ENCODE results near the gene UCKL1. TPM values are rescaled to one million over a fixed set of nuclear protein-coding genes. Genes with fewer than 3 reads are reported as not detected.

UCKL1 gene
- total RNA-seq, 3 donors from 2014 or later: 37.4 to 57.8 (median 43.6) TPM

- TF ChIP-seq CTCF (IDR thresholded peaks at IDR 0.05): no peak
- ATAC-seq: no peak
- Histone ChIP-seq H3K4me3 (no peak overlapping the region), H3K9me3 (no peaks in the 10 kb centered on the region), H3K36me3 (ENCODE audit: low read depth) (peaks cover 6% of the 10 kb centered on the region), H3K4me1 (ENCODE audit: low read depth) (no peaks in the 10 kb centered on the region)
- intact Hi-C loops (cut with DNase I, micrococcal nuclease): no loop called here
- no peak for DNase-seq
Measured at GRCh38 chr20:63929071-63929470, 27.1 kb downstream of the UCKL1 start.

GRCh38 chr20:63926298-63926697, 29.9 kb downstream of the UCKL1 start:
- Histone ChIP-seq H3K4me3 (no peak overlapping the region), H3K4me1 (ENCODE audit: low read depth) (no peaks in the 10 kb centered on the region), H3K9me3 (no peaks in the 10 kb centered on the region), H3K36me3 (ENCODE audit: low read depth) (no peaks in the 10 kb centered on the region)
- TF ChIP-seq CTCF (IDR thresholded peaks at IDR 0.05): no peak
- intact Hi-C loops (cut with DNase I, micrococcal nuclease): no loop called here
- ATAC-seq (no peak), DNase-seq (no peak)

- TF ChIP-seq CTCF (IDR thresholded peaks at IDR 0.05): no peak
Measured at GRCh38 chr20:63924241-63924640, 32.0 kb downstream of the UCKL1 start.

GRCh38 chr20:63923651-63924050, 32.6 kb downstream of the UCKL1 start:
- no peak for ATAC-seq
- TF ChIP-seq CTCF (IDR thresholded peaks at IDR 0.05): no peak

More at GRCh38 chr20:63924241-63924640, 32.0 kb downstream of the UCKL1 start:
- Histone ChIP-seq H3K4me3 (no peak overlapping the region), H3K4me1 (ENCODE audit: low read depth) (no peaks in the 10 kb centered on the region), H3K36me3 (ENCODE audit: low read depth) (no peaks in the 10 kb centered on the region), H3K9me3 (no peaks in the 10 kb centered on the region)
- no peak for DNase-seq
- no peak for ATAC-seq
- intact Hi-C loops (cut with DNase I, micrococcal nuclease): no loop called here

GRCh38 chr20:63920226-63920625, 36.0 kb downstream of the UCKL1 start:
- Histone ChIP-seq H3K36me3 (ENCODE audit: low read depth) (no peaks in the 10 kb centered on the region), H3K4me3 (no peak overlapping the region), H3K9me3 (no peaks in the 10 kb centered on the region), H3K4me1 (ENCODE audit: low read depth) (no peaks in the 10 kb centered on the region)
- ATAC-seq (no peak), DNase-seq (no peak)
- intact Hi-C loops (cut with DNase I, micrococcal nuclease): no loop called here
- no peak for TF ChIP-seq CTCF (IDR thresholded peaks at IDR 0.05)

More at GRCh38 chr20:63923651-63924050, 32.6 kb downstream of the UCKL1 start:
- H3K36me3 ChIP-seq (ENCODE audit: low read depth): no peaks in the 10 kb centered on the region
- H3K4me1 ChIP-seq (ENCODE audit: low read depth): no peaks in the 10 kb centered on the region
- intact Hi-C loops (cut with DNase I, micrococcal nuclease): no loop called here
- H3K4me3 ChIP-seq: no peak overlapping the region
- no peak for DNase-seq
- H3K9me3 ChIP-seq: no peaks in the 10 kb centered on the region

GRCh38 chr20:63919130-63919529, 37.1 kb downstream of the UCKL1 start:
- TF ChIP-seq CTCF (IDR thresholded peaks at IDR 0.05): no peak
- Histone ChIP-seq H3K4me3 (no peak overlapping the region), H3K4me1 (ENCODE audit: low read depth) (no peaks in the 10 kb centered on the region), H3K9me3 (no peaks in the 10 kb centered on the region), H3K36me3 (ENCODE audit: low read depth) (no peaks in the 10 kb centered on the region)
- no peak for DNase-seq
- no peak for ATAC-seq
- intact Hi-C loops (cut with DNase I, micrococcal nuclease): no loop called here

Data from mucosa of descending colon (tissue), 3 donors.